A673 (cell line): ENCODE measurements around the gene FOXK1.

Experiments
- EZH2 ChIP-seq: fragments of 200-600 bp; sonication (generic); IDR thresholded peaks from 2 replicates; pipeline ENCODE4 v1.6.1; 2017; ENCODE audit warnings: borderline replicate concordance, low read depth, mild to moderate bottlenecking, mixed read lengths, antibody characterized with exemption, low read length; ENCODE audit not compliant: poor library complexity, severe bottlenecking
- TF ChIP-seq, protein P1 (sequence below): fragments of 300-800, 200-600 bp; sonication (generic); conservative IDR thresholded peaks from 2 replicates; pipeline ENCODE4 v1.5.1; 2017; ENCODE audit warnings: low read depth, mild to moderate bottlenecking, antibody characterized with exemption, low read length, moderate library complexity, mixed read lengths

- TF ChIP-seq, protein P1, sequence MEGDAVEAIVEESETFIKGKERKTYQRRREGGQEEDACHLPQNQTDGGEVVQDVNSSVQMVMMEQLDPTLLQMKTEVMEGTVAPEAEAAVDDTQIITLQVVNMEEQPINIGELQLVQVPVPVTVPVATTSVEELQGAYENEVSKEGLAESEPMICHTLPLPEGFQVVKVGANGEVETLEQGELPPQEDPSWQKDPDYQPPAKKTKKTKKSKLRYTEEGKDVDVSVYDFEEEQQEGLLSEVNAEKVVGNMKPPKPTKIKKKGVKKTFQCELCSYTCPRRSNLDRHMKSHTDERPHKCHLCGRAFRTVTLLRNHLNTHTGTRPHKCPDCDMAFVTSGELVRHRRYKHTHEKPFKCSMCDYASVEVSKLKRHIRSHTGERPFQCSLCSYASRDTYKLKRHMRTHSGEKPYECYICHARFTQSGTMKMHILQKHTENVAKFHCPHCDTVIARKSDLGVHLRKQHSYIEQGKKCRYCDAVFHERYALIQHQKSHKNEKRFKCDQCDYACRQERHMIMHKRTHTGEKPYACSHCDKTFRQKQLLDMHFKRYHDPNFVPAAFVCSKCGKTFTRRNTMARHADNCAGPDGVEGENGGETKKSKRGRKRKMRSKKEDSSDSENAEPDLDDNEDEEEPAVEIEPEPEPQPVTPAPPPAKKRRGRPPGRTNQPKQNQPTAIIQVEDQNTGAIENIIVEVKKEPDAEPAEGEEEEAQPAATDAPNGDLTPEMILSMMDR, result no peak
- no peak for TF ChIP-seq EZH2
These were observed 64.2 kb downstream of the FOXK1 start for GRCh38 chr7:4745971-4746919.
